GM04504 (cell line): ENCODE results near the gene YKT6.
"Not testable (repeated sequence)": the region's sequence is repeated elsewhere in the genome, so short reads cannot be mapped to it uniquely, and the experiment has no call there.

Source experiments
- DNase-seq: peaks from one replicate; pipeline ENCODE4 v3.0.0-alpha.2; 2012; ENCODE audit warnings: low read depth

Gene YKT6

GRCh38 chr7:44172352-44172751 lies 28.4 kb upstream of the YKT6 start:
- DNase-seq, result no peak

DNA sequence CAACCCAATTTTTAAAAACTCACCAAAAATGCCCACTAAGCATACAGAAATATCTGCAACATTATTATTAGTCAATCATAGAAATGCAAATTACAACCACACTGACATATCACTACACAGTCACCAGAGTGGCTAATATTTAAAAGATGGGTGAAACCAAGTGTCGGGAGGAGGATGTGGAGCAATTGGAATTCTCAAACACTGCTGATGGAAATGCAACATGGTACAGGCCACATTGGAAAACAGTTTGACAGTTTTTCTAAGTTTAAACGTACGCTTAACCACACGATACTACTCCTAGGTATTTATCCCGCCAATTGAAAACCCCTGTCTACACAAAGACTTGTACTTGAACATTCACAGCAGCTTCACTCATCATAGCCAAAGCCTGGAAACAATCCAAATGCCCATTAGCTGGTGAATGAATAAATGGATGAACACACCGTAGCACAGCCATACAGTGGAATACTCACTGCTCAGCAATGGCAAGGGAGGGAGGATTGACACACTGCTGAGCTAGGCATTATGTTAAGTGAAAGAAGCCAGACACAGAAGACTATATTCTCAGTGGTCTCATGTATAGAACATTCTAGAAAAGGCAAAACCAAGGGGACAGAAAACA lies 27.9 kb upstream of the YKT6 start:
- DNase-seq, result no peak

- DNase-seq, result no peak
Observed at GRCh38 chr7:44173911-44174693, 26.7 kb upstream of the YKT6 start.

- not testable (repeated sequence) for DNase-seq
Observed at GRCh38 chr7:44174694-44174948, 26.2 kb upstream of the YKT6 start.

GRCh38 chr7:44175730-44176129 lies 25.0 kb upstream of the YKT6 start:
- DNase-seq, result no peak

- no peak for DNase-seq
Observed at GRCh38 chr7:44176486-44176885, 24.3 kb upstream of the YKT6 start.

GRCh38 chr7:44177570-44178131 lies 23.1 kb upstream of the YKT6 start:
- DNase-seq, result no peak

GRCh38 chr7:44180631-44181030 lies 20.1 kb upstream of the YKT6 start:
- DNase-seq, result no peak

GRCh38 chr7:44182827-44183226 lies 18.0 kb upstream of the YKT6 start:
- DNase-seq, result no peak

GRCh38 chr7:44183386-44183785 lies 17.4 kb upstream of the YKT6 start:
- DNase-seq, result no peak

- peak; percentile 72 for DNase-seq
Observed at GRCh38 chr7:44184206-44184872, 16.4 kb upstream of the YKT6 start.

DNA sequence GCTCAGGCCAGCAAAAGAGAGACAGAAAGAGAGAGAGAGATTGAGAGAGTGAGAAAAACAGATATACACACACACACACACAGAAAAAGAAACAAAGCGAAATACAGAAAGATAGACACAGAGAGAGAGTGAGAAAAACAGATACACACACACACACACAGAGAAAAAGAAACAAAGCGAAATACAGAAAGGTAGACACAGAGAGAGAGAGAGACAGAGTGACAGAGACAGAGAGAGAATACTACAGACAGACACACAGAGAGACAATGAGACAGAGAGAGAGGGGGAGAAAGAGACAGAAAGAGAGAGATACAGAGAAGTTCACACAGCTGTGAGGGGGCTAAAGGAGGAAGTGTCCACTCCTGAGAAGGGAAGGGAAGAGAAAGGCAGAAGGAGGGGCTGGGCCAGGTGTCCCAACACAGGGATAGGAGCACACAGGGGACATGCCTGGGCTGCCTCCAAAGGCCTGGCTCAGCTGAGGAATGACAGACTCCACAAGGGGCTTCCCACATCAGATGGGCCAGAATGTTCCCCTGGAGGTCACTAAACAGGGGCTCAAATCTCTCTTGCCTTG lies 15.8 kb upstream of the YKT6 start:
- no peak for DNase-seq

- no peak for DNase-seq
Observed at GRCh38 chr7:44185729-44186128, 15.0 kb upstream of the YKT6 start.

- no peak for DNase-seq
Observed at GRCh38 chr7:44186736-44187135, 14.0 kb upstream of the YKT6 start.

- no peak for DNase-seq
Observed at GRCh38 chr7:44187636-44188416, 13.0 kb upstream of the YKT6 start.

- DNase-seq, result no peak
Observed at GRCh38 chr7:44188480-44189225, 12.1 kb upstream of the YKT6 start.

DNA sequence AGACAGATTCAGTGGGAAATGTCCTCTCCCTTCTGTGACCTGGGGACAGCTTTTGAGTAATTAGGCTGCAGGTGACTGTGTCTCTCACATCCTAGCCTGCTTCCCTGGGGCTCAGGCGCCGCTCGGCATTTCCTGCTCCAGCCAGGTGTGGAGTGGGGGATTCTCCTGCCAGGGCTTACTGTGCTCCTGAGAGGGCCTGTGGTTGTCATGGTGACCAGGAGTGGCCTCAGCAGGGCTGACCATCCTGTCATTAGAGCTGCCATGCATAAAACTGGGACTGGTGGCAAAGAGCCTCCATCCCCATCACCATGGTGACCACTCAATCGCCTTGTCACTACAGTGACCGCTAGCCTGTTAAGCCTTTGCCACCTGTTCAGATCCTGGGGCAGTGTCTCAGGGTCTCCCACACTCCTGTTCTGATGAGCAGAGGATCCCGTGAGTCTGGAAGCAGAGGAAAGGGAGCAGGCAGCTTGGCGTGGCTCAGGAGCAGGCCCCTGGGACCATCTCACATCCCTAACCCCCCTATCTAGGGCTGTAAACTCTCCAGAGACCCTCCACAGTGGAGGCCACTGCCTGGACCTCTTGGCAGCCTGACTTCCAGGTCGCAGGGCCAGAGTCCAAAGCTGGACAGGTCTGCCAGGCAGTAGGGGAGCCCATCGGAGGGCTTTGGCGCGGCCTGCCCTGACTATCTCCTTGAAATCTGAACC lies 11.3 kb upstream of the YKT6 start, which contains the start of gene GCK:
TSS of gene GCK (minus strand) at position 154 of the 707 bp plus-strand sequence. CDS start 486 bp downstream, outside the sequence.
- no peak for DNase-seq

DNA sequence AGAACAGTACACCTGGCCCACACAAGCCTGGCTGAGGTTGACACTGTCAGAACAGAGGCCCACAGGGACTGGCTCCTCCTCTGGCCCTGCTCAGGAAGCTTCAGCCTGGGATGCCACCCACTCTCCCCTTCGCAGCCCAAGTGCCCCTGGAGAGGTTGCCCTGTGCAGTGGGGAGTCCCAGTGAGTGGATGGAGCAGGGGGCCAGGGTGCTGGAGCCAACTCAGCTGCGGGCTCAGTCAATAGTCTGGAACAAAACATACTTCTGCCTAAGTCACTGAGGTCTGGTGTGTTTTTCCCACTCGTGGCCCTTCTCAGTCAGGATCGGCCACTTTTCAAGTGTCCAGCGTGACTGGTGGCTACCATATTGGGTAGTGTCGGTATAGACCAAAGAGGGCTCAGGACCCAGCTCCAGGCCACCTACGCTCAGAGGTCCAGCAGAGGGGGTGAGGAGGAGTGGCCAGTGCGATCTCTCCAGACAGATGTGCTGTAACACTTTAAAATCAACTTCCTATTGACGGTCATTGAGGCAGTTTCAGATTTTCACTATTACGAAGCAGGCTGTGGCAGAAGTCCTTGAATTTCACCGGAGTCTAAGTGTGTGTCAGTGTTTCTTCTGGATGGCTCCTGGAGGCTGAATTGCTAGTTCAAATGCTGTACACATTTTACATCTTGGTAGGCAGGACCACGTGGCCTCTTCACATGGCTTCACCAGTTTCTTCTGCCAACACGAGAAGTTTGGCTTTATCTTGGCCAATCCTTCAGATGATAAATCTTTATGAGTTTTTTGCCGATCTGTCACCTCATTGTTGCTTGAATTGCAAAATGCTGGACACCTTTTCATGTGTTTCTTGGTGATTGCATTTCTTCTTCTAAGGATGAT lies 10.5 kb upstream of the YKT6 start:
- DNase-seq, result no peak

- no peak for DNase-seq
Observed at GRCh38 chr7:44191171-44191570, 9.6 kb upstream of the YKT6 start.
